ENCODE data around the gene NHLRC2.

The NHLRC2 gene

DNA sequence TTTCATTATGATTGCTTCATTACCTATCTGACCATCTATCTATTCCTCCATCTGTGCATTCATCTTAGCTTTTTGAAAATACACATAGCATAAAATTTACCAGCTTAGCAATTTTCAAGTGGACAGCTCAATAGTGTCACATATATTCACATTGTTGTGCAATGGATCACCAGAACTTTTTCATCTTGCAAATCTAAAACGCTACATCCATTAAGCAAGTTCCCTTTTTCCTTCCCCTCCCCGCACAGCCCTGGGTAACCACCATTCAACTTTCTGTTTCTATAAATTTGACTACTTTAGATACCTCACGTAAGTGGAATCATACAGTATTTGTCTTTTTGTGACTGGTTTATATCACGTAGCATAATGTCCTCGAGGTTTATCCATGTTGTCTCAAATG, 111.2 kb downstream of the NHLRC2 start:
- no peak for FAIRE-seq

More for the DNA sequence above, 111.2 kb downstream of the NHLRC2 start:
- DNase-seq (ENCODE audit: insufficient read length, low spot score), result no peak

Data from HTR-8/SVneo (cell line).